GM21381 (cell line): Measurements from ENCODE around the gene KCTD14.
"Not testable (repeated sequence)": the region's sequence is repeated elsewhere in the genome, so short reads cannot be mapped to it uniquely, and the experiment has no call there.

Experiments
- ATAC-seq: cut with Tn5 transposase; IDR thresholded peaks from one replicate; pipeline ENCODE4 v1.9.1; 2021; ENCODE audit warnings: mild to moderate bottlenecking, moderate library complexity; ENCODE audit not compliant: unreplicated experiment

The KCTD14 gene

DNA sequence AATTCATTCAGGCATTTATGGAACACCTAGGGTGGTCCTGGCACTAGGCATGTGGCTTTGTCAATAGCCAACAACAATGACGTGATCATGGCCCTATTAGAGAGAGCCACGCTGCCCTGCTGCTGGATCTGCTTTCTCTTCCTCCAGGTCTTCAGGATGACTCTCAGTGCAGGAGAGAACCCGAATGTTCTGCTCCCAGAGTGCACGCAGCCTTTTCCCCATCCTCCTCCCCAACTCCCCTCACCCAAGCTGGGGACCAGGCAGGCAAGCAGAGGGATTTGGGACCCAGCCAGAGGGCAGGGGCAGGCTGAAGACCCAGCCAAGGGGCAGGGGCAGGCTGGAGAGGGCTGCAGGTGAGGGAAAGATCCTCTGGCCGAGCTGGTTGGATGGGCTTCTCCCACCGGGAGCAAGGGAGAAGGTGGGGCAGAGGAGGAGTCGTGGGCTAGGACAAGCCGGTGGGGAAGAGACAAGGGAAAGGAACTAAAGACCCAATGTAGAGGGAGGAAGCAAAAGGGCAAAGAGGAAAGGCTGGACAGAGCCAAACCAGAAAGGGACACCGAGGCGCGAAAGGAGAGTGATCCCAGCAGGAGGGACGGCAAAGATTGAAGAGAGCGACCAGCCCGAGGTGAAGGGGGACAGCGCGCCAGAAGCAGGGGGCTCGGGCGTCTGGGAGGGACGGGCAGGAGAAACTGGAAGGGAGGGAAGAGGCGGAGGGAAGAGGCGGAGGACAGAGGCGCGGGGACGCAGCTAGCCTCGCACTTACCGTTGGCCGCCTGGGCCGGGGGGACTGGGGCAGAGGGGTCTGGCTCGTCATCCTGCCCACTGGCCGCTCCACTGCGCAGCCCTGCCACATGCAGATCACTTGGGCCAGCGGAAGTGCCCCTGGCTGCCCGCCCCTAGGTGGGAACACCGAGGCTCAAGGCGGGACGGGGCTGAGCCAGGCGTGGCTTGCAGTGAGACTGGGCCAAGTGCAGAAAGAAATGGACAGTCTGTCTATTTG is at the start of gene KCTD14:
Gene KCTD14 (minus strand): TSS at position 880 of the 1,000 bp plus-strand sequence. CDS start 27 bp downstream, at position 853.
- no peak for ATAC-seq

DNA sequence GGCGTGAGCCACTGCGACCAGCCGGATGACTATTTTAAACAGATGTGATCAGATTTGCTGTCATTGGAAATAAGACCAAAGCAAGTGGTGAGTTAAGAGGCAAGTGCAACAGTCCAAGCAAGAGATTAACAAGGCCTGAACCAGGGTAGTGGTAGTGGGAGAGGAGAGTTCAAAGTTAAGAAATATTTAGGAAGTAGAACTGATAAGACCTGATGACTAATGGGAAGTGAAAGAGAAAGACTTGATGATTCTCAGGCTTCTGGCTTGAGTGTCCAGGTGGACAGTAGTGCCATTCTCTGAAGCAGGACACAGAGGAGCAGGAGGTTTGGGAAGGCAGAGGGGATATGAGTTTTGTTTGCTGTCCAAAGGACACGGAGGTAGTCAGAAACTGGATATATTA is 49.4 kb upstream of the KCTD14 start:
- ATAC-seq, result no peak

DNA sequence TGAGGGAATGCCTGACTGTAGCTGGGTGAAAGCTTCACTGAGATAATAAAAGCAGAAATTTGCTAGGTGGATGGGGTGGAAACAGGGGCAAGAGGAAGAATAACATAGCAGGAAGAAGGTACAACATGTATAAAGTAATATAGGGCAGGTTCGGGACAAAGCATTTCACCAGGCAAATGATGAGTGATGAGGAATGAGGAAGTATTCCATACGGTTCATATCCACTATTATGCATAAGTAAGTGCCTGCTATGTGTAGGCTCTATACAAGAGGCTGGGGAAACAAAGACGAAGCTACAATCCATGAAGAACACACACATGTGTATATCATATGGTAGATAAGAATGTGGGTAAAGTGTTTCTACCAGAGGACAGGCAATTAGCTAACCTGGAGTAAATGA is 48.6 kb upstream of the KCTD14 start:
- no peak for ATAC-seq

- ATAC-seq, result no peak
These were observed 47.5 kb upstream of the KCTD14 start for GRCh38 chr11:78070621-78071020.

GRCh38 chr11:78069465-78069864 is 46.4 kb upstream of the KCTD14 start:
- no peak for ATAC-seq

GRCh38 chr11:78067704-78068103 is 44.6 kb upstream of the KCTD14 start:
- no peak for ATAC-seq

- no peak for ATAC-seq
These were observed 43.4 kb upstream of the KCTD14 start for GRCh38 chr11:78066471-78066870.

DNA sequence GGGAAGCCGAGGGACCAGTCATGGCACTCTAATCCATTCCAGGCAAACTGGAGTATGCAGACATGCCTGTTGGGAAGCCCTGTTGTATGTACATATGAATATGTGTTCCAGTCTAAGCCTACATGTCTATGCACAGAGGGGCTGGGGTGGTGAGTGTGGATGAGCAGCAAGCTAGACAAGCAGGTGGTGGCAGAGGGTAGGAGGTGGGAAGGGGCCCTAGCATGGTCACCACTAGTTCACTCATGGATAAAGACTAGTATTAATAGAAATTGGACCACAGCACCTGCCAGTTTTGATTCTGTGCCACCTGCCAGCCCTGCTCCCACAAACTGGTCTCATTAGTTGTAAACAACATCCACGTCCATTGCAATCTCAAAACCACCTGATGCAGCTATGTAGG is 42.1 kb upstream of the KCTD14 start:
- ATAC-seq, result no peak

- no peak for ATAC-seq
These were observed 40.5 kb upstream of the KCTD14 start, which contains the start of gene THRSP for GRCh38 chr11:78063440-78064181. TSS of gene THRSP (plus strand) at chr11:78063861. CDS start at chr11:78063882, 21 bp downstream.

DNA sequence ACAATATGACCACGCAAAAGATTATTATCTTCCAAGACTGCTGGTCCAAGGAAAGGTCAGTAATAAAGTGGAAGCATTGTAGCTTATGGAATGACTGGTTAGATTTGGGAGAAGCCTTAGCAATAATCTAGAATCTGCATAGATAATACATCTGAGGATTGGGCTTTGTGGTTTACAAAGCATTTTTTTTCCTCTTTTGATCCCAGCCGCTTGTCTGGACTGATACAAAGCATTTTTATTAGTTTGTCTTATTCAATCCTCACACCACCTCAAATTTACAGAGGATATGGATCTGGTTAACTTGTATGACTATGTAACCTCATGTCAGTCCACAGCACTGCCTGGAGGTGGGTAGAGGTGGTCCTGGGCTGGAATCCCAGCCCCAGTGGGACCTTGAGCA is 39.6 kb upstream of the KCTD14 start:
- no peak for ATAC-seq

- ATAC-seq, result no peak
These were observed 38.8 kb upstream of the KCTD14 start for GRCh38 chr11:78061921-78062311.

DNA sequence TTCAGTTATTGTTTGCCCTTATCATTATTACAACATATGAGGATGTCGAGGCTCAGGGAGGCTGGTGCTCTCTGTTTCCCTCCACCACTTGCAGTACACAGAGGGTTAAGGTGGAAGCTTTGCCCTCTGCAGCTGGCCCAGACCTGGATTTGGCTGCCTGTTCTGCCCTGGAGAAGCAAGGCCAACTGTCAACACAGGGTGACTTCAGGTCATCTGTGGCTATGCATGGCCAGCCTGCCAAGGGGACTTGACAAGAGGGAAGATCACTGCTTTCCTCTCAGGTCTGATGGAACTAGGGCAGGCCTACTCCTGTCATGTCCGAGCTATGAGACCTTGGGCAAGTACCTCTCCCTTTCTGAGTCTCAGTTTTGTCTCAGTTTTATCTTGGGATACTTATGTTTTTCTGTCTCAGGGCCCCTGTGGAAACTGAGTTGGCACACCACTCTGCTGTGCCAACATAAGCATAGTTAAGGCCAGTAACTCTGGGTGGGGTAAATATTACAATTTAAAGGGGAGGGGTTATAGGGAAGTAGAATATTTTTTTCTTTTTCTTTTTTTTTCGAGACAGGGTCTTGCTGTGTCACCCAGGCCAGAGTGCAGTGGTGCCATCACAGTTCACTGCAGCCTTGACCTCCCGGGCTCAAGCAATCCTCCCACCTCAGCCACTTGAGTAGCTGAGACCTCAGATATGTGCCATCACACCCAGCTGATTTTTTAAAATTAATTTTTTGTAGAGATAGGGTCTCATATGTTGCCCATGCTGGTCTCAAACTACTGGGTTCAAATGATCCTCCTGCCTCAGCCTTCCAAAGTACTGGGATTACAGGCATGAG is 38.2 kb upstream of the KCTD14 start:
- ATAC-seq, result no peak

GRCh38 chr11:78060533-78060932 is 37.5 kb upstream of the KCTD14 start:
- ATAC-seq, result no peak

- not testable (repeated sequence) for ATAC-seq
These were observed 36.8 kb upstream of the KCTD14 start for GRCh38 chr11:78059749-78060328.

DNA sequence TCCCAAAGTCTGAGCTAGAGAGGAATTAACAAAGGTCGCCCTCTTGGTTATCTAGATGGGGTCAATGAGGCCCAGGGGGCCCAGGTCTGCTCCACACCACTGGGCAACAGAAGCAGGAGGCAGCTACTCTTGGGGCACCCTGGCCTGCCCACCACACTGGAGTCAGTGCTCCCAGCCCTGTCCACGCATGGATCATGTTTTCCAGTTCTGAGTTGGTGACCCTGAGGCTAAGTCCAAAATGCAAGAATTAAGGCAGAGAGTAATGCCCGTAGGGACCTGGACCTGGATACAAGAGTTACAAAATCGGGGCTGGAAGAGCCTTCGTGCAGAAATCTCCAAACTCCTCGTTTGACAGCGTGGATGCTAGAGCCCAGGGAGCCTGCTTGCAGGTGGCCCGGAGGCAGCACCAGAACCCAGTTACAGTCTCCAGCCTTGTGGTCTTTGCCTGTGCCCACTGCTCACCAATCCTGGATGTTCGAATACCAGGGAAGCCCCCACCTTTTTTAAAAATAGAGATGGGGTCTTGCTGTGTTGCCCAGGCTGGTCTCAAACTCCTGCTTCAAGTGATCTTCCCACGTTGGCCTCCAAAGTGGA is 34.5 kb upstream of the KCTD14 start:
- no peak for ATAC-seq

DNA sequence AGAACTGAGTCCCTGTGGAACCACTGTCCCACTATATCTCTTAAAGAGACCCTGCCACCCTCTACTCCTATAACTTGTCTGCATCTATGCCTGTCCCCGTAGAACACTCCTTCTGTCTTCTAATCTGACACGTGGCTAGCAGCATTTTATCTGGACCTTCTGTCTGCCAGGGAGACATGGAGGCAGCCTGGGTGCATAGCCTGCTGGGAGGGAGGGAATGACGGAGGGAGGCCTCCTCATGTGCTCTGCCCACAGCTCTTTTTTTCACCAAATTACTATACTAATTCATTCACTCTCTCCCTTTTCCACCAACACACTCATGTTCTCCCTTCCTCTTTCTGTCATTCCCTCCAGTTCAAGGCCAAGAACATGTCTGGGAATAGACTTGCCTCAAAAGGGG is 33.0 kb upstream of the KCTD14 start:
- no peak for ATAC-seq

- no peak for ATAC-seq
These were observed 31.9 kb upstream of the KCTD14 start for GRCh38 chr11:78054971-78055370.

GRCh38 chr11:78050964-78051831 is 28.1 kb upstream of the KCTD14 start:
- ATAC-seq, result no peak

DNA sequence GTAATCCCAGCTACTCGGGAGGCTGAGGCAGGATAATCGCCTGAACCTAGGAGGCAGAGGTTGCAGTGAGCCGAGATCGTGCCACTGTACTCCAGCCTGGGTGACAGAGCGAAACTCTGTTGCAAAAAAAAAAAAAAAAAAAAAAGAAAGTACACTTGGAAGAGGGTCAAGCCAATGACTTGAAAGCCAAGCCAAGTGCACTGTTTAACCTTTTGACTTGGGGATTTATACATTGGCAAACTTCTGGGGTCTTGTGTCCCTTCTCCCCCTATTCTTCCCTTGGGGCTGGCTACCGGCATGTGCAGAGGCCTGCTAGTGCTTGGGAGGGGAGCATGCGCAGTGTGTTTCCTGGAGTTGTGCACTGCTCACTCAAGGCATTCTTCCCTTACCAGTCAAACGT is 26.3 kb upstream of the KCTD14 start:
- no peak for ATAC-seq
